GM21737 (cell line): ENCODE data around the gene LRRC18.

Experiments
- ATAC-seq: cut with Tn5 transposase; IDR thresholded peaks from one replicate; pipeline ENCODE4 v1.9.1; 2021; ENCODE audit warnings: mild to moderate bottlenecking, moderate library complexity; ENCODE audit not compliant: unreplicated experiment

Gene LRRC18

GRCh38 chr10:48923748-48924147, 15.9 kb downstream of the LRRC18 start:
- no peak for ATAC-seq

GRCh38 chr10:48913674-48914073, 26.0 kb downstream of the LRRC18 start:
- no peak for ATAC-seq

GRCh38 chr10:48910548-48910947, 29.1 kb downstream of the LRRC18 start:
- ATAC-seq = no peak

- ATAC-seq = no peak
These were observed 31.9 kb downstream of the LRRC18 start for GRCh38 chr10:48907730-48908129.

GRCh38 chr10:48906841-48907240, 32.8 kb downstream of the LRRC18 start:
- ATAC-seq = no peak

GRCh38 chr10:48905311-48905710, 34.3 kb downstream of the LRRC18 start:
- no peak for ATAC-seq

- ATAC-seq = no peak
These were observed 34.8 kb downstream of the LRRC18 start for GRCh38 chr10:48904861-48905260.

GRCh38 chr10:48903151-48903550, 36.5 kb downstream of the LRRC18 start:
- no peak for ATAC-seq

- ATAC-seq = no peak
These were observed 37.5 kb downstream of the LRRC18 start for GRCh38 chr10:48902096-48902495.

GRCh38 chr10:48901319-48901718, 38.3 kb downstream of the LRRC18 start:
- no peak for ATAC-seq

GRCh38 chr10:48900371-48900801, 39.3 kb downstream of the LRRC18 start:
- no peak for ATAC-seq

- no peak for ATAC-seq
These were observed 39.9 kb downstream of the LRRC18 start for GRCh38 chr10:48899781-48900180.

- no peak for ATAC-seq
These were observed 41.2 kb downstream of the LRRC18 start for GRCh38 chr10:48898426-48898825.

GRCh38 chr10:48897441-48897790, 42.2 kb downstream of the LRRC18 start:
- no peak for ATAC-seq

- ATAC-seq = no peak
These were observed 42.7 kb downstream of the LRRC18 start for GRCh38 chr10:48896756-48897440.

GRCh38 chr10:48895803-48896195, 43.8 kb downstream of the LRRC18 start:
- no peak for ATAC-seq

GRCh38 chr10:48894911-48895802, 44.5 kb downstream of the LRRC18 start:
- no peak for ATAC-seq

- no peak for ATAC-seq
These were observed 48.5 kb downstream of the LRRC18 start for GRCh38 chr10:48890888-48891850.

GRCh38 chr10:48887982-48888381, 51.7 kb downstream of the LRRC18 start:
- no peak for ATAC-seq

GRCh38 chr10:48885376-48885775, 54.3 kb downstream of the LRRC18 start:
- ATAC-seq = no peak
